Left ventricle myocardium superior (tissue), 1 donor: Measurements from ENCODE around the gene AKR7A2. TPM values are rescaled to one million over a fixed set of nuclear protein-coding genes. Genes with fewer than 3 reads are reported as not detected.
A peak's percentile ranks its signal among the peaks of the same experiment; 100 is the strongest.
"Not testable (repeated sequence)": the region's sequence is repeated elsewhere in the genome, so short reads cannot be mapped to it uniquely, and the experiment has no call there.

ENCODE experiments used
- ATAC-seq: fragments of 200-7000 bp; cut with Tn5 transposase; one replicate; pipeline ENCODE4 v1.9.1; 2020; ENCODE audit warnings: mild to moderate bottlenecking, moderate library complexity
- DNase-seq: peaks from one replicate; pipeline ENCODE4 v3.0.0-alpha.2; 2020
- intact Hi-C: fragments of 100-400 bp; cut with micrococcal nuclease; formaldehyde crosslinking; loops from one replicate; pipeline ENCODE4 v1.11.0; 2022
- total RNA-seq: library from RNA; stranded (reverse); fragmentation: NEBNext Ultra II Directional; extraction: Animal tissue kit (Norgen Biotek cat#: 25700); gene quantifications from one replicate; pipeline ENCODE4 v1.2.1, GENCODE V29; 2021
- donor health status: DM: no; HTN: yes; CAD: no; lungs with severe emphysema.

The AKR7A2 gene
- total RNA-seq, 1 donor from 2014 or later, result 48.7 TPM

GRCh38 chr1:19274636-19275035 lies 37.3 kb downstream of the AKR7A2 start:
- ATAC-seq, result no peak
- DNase-seq, result no peak
- intact Hi-C loops, result no loop called here

GRCh38 chr1:19273844-19274531 lies 38.0 kb downstream of the AKR7A2 start:
- intact Hi-C loops, DNase-seq: not testable (repeated sequence)
- ATAC-seq, result peak; percentile 63

DNA sequence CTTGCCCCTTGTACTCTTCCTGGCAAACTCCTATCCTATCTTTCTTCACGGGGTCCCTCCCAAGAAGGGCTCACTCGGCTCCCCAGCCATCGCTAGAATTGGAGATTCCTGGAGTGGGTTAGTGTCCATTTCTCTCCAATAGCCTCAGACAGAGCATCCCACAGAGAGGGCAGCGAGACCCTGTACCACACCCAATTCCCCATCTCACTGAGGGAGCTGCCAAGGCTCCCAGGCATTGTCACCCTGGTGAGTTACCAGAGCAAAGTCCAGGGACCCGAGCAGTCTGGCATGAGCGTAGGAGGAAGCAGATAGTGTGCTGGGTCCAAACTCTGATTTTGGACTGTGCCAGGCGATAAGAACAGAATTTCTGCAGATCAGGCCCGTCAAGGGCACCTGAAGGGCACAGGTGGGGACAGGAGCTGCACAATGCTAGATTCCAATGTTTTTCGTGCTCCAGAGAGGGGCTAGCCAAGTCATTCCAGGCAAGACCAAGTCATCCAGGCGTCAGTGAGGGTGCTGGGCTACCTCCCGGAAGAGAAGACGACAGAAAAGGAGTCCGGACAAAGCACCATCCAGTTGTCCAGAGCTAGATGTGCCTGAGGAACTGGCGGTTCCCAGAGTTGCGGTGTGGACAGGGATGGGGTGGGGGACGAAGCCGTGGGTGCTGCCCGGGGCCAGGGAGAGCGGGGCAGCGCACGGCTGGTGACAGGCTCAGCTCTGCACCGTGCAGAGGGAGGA lies 38.7 kb downstream of the AKR7A2 start:
- no peak for DNase-seq
- intact Hi-C loops, result no loop called here
- no peak for ATAC-seq

DNA sequence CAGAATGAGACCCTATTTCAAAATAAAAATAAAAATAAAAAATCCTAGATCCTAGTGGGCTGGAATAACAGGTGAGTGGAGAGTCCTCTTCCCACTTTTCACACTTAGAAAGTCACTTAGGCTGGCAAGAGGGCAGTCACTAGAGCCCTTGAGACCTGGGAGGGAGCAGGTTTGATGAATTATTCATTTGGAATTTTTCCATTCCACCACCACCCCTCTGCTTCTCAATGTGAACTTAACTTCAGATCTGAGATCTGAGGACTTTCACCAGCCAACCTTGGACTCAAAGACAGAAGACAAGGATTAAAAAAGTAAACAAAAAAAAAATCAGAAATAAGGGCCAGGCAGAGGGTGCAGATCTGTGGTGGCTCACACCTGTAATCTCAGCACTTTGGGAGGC lies 39.9 kb downstream of the AKR7A2 start:
- ATAC-seq (no peak), DNase-seq (no peak)
- intact Hi-C loops, result no loop called here

DNA sequence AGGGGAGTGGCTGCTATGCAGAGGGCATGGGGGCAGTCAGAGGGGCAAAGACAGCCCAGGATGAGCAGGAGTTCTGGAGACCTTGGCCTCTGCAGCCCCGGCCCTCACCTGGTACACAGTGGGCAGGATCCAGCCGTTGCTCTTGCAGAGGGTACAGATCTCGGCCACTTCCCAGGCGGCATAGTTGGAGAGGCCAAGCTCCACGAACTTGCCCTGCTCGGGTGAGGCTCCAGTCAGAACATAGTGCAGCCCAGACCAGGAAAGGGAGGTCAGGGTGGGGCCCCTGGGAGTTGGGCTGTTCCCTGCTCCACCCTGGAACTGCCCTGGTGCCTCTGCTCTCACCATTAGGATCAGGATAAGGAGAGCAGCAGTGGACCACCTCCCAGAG lies 41.6 kb downstream of the AKR7A2 start:
- DNase-seq, ATAC-seq, intact Hi-C loops: not testable (repeated sequence)

DNA sequence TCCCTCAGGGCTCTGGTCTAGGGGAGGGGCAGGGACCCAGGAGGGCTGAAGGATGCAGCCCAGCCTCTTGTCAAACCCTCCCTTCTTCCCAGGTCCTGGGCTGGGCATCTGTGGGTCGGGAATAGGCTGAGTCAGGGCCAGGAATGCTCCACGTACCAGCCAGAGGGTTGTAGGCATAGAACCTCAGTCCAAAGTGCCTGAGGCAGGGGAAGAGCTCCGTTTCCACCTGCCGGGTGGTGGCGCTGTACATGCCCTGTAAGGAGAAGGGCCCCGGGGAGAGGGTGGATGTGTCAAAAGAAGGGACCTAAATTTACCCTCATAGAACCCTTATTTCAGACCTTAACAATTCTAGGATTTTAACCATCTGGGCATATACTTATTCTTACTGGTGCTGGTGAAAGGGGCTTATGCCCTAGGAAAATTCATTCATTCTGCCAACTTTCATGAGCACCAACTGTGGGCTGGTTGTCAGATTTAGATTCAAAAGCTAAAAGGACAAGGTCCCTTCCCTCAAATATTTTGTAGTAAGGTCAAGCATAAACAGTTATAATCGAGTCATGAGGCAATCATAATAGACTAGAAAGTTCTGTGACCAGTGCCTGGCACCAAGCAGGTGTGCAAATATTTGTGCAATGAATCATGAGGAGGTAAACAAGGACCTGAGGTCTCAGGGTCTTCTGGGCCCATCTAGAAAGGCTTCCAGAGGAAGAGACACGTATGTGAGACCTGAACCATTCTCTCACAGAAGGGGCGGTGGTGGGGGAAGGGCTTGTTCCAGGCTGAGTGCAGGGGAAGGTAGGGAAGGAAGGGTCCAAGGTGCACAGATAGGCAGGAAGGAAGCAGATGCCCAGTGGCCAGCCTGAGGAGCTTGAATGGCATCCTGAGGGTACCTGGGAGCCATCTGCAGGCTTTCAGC lies 42.3 kb downstream of the AKR7A2 start:
- ATAC-seq, DNase-seq, intact Hi-C loops: not testable (repeated sequence)

DNA sequence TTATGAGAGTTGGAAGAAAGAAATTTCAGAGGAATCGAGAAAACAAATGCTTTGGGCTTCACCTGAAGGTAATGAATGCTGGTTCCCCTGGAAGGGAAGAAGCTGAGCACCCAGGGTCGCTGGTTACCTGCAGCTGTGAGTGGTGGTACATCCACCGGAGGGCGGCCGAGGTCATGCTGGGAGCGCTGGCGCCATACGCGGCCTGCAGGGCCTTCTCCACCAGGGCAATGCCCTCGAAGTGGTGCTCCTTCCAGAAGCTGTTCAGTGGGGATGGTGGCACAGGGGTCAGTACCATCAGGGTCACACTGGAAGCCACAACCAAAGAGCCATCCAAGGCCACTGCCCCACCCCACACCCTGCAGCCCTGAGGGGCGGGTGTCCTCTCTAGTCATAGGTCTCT lies 43.5 kb downstream of the AKR7A2 start:
- ATAC-seq (no peak), DNase-seq (no peak)
- intact Hi-C loops, result no loop called here

DNA sequence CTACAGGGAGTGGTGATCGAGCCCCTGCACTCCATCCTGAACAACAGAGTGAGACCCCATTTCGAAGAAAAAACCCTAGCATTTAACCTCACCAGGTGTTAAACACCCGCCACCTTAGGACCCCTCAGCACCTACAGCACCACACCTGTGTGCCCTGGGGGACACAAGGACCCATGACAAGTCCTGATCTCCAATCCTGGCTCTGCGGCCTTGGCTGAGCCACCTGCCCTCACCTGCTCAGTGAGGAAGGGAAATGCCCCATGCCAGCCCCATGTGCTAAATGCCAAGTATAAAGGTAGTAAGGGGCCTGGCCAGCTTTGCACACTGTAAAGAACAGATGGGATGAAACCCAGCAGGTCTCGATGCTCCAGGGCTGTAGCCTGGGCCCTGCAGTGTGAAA lies 49.2 kb downstream of the AKR7A2 start:
- DNase-seq (no peak), ATAC-seq (no peak)
- intact Hi-C loops, result no loop called here

- DNase-seq, result no peak
- intact Hi-C loops, result no loop called here
- no peak for ATAC-seq
These were observed 49.9 kb downstream of the AKR7A2 start for GRCh38 chr1:19262047-19262446.

DNA sequence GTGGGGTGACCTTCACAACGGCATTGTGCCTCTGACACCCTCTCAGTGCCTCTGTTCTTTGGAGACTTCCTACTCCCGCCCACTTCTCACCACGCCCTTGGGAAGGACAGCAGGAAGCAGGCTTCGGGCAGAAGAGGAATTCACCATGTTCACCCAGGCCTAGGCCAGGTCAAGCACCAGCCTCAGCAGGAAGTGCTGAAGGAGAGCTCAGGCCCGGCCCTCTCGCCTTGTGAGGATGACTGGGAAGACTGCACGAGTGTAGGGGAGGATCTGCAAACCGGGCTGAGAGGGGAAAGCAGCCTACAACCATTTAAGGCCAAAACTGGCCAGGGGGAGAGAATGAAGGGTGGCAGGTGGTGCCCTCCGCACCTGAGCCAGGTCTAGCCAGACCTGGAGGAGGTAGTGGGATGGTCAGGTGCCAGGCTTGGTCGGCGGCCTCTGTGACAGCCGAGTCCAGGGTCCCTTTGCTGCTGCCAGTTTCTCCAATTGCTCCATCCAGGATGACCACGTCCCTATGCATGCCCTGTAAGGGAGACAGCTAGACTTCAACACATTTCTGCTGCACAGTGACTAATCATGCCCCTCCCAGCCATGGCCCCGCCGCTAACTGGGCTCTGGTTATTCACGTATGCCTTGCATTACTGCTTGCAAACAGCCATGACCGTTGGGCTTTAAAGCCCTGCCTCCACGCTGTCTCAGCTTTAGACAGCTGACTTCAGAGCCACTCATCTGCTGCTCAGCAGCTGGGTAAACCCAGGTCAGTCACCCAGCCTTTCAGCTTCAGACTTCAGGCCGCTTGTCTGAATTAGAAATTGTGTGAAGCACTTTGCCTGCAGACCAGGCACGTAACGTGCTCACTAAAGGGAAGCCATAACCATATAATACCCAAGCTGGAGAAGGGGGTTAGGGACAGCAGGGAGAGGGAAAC lies 51.5 kb downstream of the AKR7A2 start:
- intact Hi-C loops, result no loop called here
- DNase-seq (no peak), ATAC-seq (no peak)

DNA sequence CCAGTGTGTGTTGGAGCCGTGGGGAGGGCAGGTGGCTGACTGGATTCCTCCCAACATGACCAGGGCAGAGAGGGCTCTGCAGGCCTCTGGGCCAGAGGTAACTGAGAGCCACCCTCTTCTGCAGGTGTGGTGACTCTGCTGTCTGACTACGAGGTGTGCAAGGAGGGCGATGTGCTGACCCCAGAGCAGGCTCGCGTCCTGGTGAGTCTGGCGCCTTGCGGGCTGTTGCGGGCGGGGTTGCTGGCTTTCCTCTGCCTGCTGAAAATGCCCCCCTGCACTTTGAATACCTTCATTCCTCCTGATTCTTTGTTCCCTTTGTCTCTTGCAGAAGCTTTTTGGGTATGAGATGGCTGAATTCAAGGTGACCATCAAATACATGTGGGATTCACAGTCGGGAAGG lies 53.6 kb downstream of the AKR7A2 start:
- intact Hi-C loops, result no loop called here
- ATAC-seq (no peak), DNase-seq (no peak)

- ATAC-seq (peak; percentile 68), DNase-seq (peak; percentile 42)
- intact Hi-C loops, result no loop called here
These were observed 54.6 kb downstream of the AKR7A2 start for GRCh38 chr1:19257178-19257914.

DNA sequence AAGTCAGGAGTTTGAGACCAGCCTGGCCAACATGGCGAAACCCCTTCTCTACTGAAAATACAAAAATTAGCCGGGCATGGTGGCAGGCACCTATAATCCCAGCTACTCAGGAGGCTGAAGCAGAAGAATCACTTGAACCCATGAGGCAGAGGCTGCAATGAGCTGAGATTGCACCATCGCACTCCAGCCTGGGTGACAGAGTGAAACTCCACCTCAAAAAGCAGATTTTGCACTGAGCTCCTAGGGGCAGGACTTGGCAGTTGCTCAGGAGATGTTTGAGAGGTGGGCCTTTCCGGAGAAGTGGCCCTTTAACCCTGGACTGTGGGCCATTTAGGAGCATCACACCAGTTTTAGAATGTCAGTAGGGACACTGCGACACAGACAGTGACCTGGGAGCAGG lies 55.6 kb downstream of the AKR7A2 start:
- intact Hi-C loops, ATAC-seq, DNase-seq: not testable (repeated sequence)

DNA sequence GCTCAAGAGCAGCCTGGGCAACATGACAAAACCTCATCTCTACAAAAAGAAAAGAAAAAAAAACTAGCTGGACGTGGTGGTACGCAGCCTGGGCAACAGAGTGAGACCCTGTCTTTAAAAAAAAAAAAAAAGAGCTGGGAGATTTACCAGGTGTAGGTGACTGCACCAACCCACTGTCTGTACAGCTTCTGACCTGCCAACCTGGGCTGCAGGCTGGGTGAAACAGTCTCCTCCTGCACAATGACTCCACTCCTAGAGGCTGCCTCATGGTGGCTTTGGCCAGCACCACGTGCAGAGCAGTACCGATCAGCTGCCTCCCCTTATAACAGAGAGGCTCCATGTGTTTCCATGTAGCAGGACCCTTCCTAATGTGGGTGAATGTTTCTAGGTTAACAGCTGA lies 56.7 kb downstream of the AKR7A2 start:
- no peak for DNase-seq
- intact Hi-C loops, result no loop called here

GRCh38 chr1:19254416-19254815 lies 57.5 kb downstream of the AKR7A2 start:
- intact Hi-C loops, result no loop called here
- no peak for DNase-seq
- ATAC-seq, result no peak

More for the DNA sequence above, 56.7 kb downstream of the AKR7A2 start:
- ATAC-seq, result no peak
